Lung (tissue), 12 donors: ENCODE measurements around the gene PFDN4. TPM values are rescaled to one million over a fixed set of nuclear protein-coding genes. Genes with fewer than 3 reads are reported as not detected.

Source experiments
- ATAC-seq: fragments of 200-7000 bp; cut with Tn5 transposase; one replicate; pipeline ENCODE4 v1.9.1; 2020; ENCODE audit warnings: moderate number of reproducible peaks; ENCODE audit not compliant: insufficient read depth, low FRiP score
- DNase-seq, 3 donors: peaks; one replicate each; pipeline ENCODE4 v3.0.0-alpha.2; 2013 to 2017
- H3K27ac ChIP-seq, 2 donors: one replicate each; pipeline ENCODE4 v1.5.1; 2013; ENCODE audit warnings: mild to moderate bottlenecking in 2 of 2, moderate library complexity in 2 of 2, control low read depth in 1 of 2, inconsistent platforms in 1 of 2, low read depth in 1 of 2, low read length in 1 of 2
- H3K27me3 ChIP-seq, 3 donors: one replicate each; pipeline ENCODE4 v1.5.1; 2013; ENCODE audit warnings: low read length in 2 of 3; ENCODE audit not compliant: control insufficient read depth in 3 of 3, insufficient read depth in 3 of 3
- H3K36me3 ChIP-seq, 4 donors: one replicate each; pipeline ENCODE4 v1.5.1; 2013; ENCODE audit warnings: low read length in 4 of 4, mild to moderate bottlenecking in 1 of 4, moderate library complexity in 1 of 4; ENCODE audit not compliant: control insufficient read depth in 4 of 4, insufficient read depth in 4 of 4
- H3K4me1 ChIP-seq, 5 donors: one replicate each; pipeline ENCODE4 v1.5.1; 2013; ENCODE audit warnings: low read length in 5 of 5, mild to moderate bottlenecking in 2 of 5, moderate library complexity in 1 of 5; ENCODE audit not compliant: control insufficient read depth in 5 of 5, insufficient read depth in 5 of 5
- H3K4me3 ChIP-seq: one replicate; pipeline ENCODE4 v1.5.1; 2013; ENCODE audit warnings: mild to moderate bottlenecking, control low read depth, moderate library complexity
- H3K9ac ChIP-seq, 2 donors: one replicate each; pipeline ENCODE4 v1.5.1; 2013; ENCODE audit warnings: low read length in 2 of 2, control low read depth in 1 of 2; ENCODE audit not compliant: insufficient read depth in 1 of 2
- H3K9me3 ChIP-seq, 4 donors: one replicate each; pipeline ENCODE4 v1.5.1; 2013; ENCODE audit warnings: low read length in 3 of 4, mild to moderate bottlenecking in 1 of 4, moderate library complexity in 1 of 4; ENCODE audit not compliant: control insufficient read depth in 4 of 4, insufficient read depth in 3 of 4
- CTCF ChIP-seq: IDR thresholded peaks from 2 replicates; pipeline ENCODE4 v1.5.1; 2012; ENCODE audit warnings: mild to moderate bottlenecking; ENCODE audit errors: control extremely low read depth, extremely low read depth
- WGBS, 2 donors: extraction: QIAGEN DNeasy Blood & Tissue Kit; methylation state at CpG; one replicate each; pipeline ENCODE4 v1.1.7; 2013; 5-methylcytosine and 5-hydroxymethylcytosine counted together
- polyA plus RNA-seq, 2 donors: library from polyadenylated mRNA; stranded (reverse); fragments of 200-250 nt; gene quantifications; one replicate each; pipeline ENCODE4 v1.2.1, GENCODE V29; 2013
- total RNA-seq, 2 donors: library from RNA; depleted of rRNA in 1 of 2; stranded (reverse); fragments of >200 nt in 1 of 2; gene quantifications; one replicate each; pipeline ENCODE4 v1.2.1, GENCODE V29; 2014 to 2021
- donor health status: control.
- donor health status: control.
- donor health status: Bipolar disorder and iron deficiency.
- donor health status: healthy.
- donor health status: DM: yes; HTN: yes; CAD: no.

PFDN4 gene
- total and polyA plus RNA-seq, 4 donors = 15.9 to 83.6 (median 43.4) TPM

- TF ChIP-seq CTCF = no peak
- peaks cover 0 to 17% (median 7%) of the 10 kb centered on the region in 3 donors for H3K27me3 ChIP-seq
- WGBS, 2 donors = 54 to 57% methylated on average over 16 of the region's 16 CpGs
- no peaks in the 10 kb centered on the region for H3K36me3 ChIP-seq
- no peak for ATAC-seq
- H3K9me3 ChIP-seq = no peaks in the 10 kb centered on the region
- H3K27ac ChIP-seq = no peak overlapping the region
- no peak overlapping the region for H3K4me3 ChIP-seq
- no peak overlapping the region for H3K9ac ChIP-seq
- H3K4me1 ChIP-seq = peaks cover 0 to 1% (median 0%) of the 10 kb centered on the region in 5 donors
- no peak for DNase-seq
Observed at GRCh38 chr20:54162378-54163009, 45.4 kb upstream of the PFDN4 start.

DNA sequence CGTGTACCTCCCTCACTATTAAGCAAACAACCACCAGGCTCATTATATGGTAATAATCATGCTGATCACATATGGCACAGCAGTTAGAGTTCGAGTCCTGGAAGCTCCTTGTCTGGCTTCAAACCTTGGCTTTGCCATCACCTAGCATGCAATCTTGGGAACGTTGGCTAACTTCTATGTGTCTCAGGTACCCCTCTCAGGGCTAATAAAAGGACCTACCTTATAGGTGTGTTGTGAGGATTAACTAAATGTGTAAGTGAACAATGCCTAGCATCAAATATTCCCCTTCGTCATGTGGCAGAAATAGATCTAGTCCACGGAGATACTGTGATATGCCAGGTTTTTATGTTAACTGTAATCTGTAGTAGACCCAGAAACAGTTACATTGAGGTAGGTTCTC, 44.5 kb upstream of the PFDN4 start:
- H3K4me1 ChIP-seq = peaks cover 0 to 1% (median 0%) of the 10 kb centered on the region in 5 donors
- DNase-seq (no peak), ATAC-seq (no peak)
- H3K4me3 ChIP-seq = no peak overlapping the region
- H3K9me3 ChIP-seq = no peaks in the 10 kb centered on the region
- whole genome bisulfite sequencing, 2 donors = 81 to 93% methylated on average over 5 of the region's 5 CpGs
- peaks cover 0 to 19% (median 15%) of the 10 kb centered on the region in 3 donors for H3K27me3 ChIP-seq
- TF ChIP-seq CTCF = no peak
- no peak overlapping the region for H3K27ac ChIP-seq
- H3K36me3 ChIP-seq = no peaks in the 10 kb centered on the region
- no peak overlapping the region for H3K9ac ChIP-seq

DNA sequence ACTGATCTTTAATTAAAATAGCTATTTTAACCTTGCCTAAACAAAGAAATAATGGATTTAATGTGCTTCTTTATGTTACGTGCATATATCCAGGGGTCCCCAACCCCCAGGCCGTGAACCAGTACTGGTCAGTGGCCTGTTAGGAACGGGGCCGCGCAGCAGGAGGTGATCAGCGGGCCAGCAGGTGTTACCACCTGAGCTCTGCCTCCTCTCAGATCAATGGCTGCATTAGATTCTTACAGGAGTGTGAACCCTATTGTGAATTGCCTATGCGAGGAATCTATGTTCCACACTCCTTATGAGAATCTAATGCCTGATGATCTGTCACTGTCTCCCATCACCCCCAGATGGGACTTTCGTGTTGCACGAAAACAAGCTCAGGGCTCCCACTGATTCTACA, 42.9 kb upstream of the PFDN4 start:
- ATAC-seq = no peak
- TF ChIP-seq CTCF = no peak

DNA sequence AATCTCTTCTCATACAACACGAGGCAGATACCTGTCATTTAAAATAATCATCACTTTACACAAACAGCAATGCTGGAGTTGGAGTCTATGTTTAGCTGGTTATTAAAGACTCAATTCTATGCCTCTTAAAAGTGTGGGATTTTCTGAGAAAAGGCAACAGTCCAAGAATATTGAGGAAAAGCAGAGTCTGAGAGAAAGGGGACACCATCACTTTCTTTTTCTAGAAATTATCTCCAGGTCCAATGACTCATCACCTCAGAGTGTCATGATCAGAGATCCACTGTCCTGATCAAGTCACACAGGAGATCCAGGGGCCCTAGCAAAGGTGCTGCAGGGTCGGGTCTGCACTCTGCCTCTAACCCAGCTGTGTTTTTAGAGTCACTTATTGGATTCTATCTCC, 42.1 kb upstream of the PFDN4 start:
- H3K4me1 ChIP-seq = peaks cover 0 to 1% (median 0%) of the 10 kb centered on the region in 5 donors
- no peak overlapping the region for H3K27ac ChIP-seq
- DNase-seq (no peak), ATAC-seq (no peak)
- no peak overlapping the region for H3K9ac ChIP-seq
- H3K9me3 ChIP-seq = no peaks in the 10 kb centered on the region
- WGBS, 2 donors = 63 to 66% methylated on average over 2 of the region's 2 CpGs
- no peak for TF ChIP-seq CTCF
- no peaks in the 10 kb centered on the region for H3K36me3 ChIP-seq
- peaks cover 3 to 39% (median 33%) of the 10 kb centered on the region in 3 donors for H3K27me3 ChIP-seq
- H3K4me3 ChIP-seq = no peak overlapping the region

More for the DNA sequence above, 42.9 kb upstream of the PFDN4 start:
- Histone ChIP-seq H3K36me3 (no peaks in the 10 kb centered on the region), H3K4me3 (no peak overlapping the region), H3K9me3 (no peaks in the 10 kb centered on the region), H3K27me3 (peaks cover 3 to 34% (median 25%) of the 10 kb centered on the region in 3 donors), H3K4me1 (peaks cover 0 to 1% (median 0%) of the 10 kb centered on the region in 5 donors), H3K27ac (no peak overlapping the region), H3K9ac (no peak overlapping the region)
- WGBS, 2 donors = 91 to 93% methylated on average over 9 of the region's 9 CpGs
- DNase-seq = no peak
